Epidermal melanocyte (primary cell): ENCODE measurements around the gene PTPRE.

Experiments used
- DNase-seq: peaks from one replicate; pipeline ENCODE4 v3.0.0; 2011; ENCODE audit warnings: low spot score; ENCODE audit not compliant: insufficient read length

Gene PTPRE

GRCh38 chr10:127923646-127924045 lies 16.7 kb downstream of the PTPRE start:
- DNase-seq = no peak

- DNase-seq = no peak
Observed at GRCh38 chr10:127925471-127926207, 18.7 kb downstream of the PTPRE start.

GRCh38 chr10:127926455-127926854 lies 19.6 kb downstream of the PTPRE start:
- DNase-seq = no peak

GRCh38 chr10:127928021-127928806 lies 21.3 kb downstream of the PTPRE start:
- no peak for DNase-seq

- DNase-seq = no peak
Observed at GRCh38 chr10:127932521-127933270, 25.8 kb downstream of the PTPRE start.

- DNase-seq = no peak
Observed at GRCh38 chr10:127933271-127933670, 26.4 kb downstream of the PTPRE start.

GRCh38 chr10:127934383-127934782 lies 27.5 kb downstream of the PTPRE start:
- DNase-seq = no peak

GRCh38 chr10:127935071-127935561 lies 28.2 kb downstream of the PTPRE start:
- DNase-seq = no peak

GRCh38 chr10:127937069-127937468 lies 30.2 kb downstream of the PTPRE start:
- no peak for DNase-seq

GRCh38 chr10:127937915-127938463 lies 31.1 kb downstream of the PTPRE start:
- no peak for DNase-seq

- no peak for DNase-seq
Observed at GRCh38 chr10:127939786-127940330, 33.0 kb downstream of the PTPRE start.

GRCh38 chr10:127940866-127941640 lies 34.1 kb downstream of the PTPRE start:
- DNase-seq = no peak

- no peak for DNase-seq
Observed at GRCh38 chr10:127942811-127943210, 35.9 kb downstream of the PTPRE start.

- DNase-seq = no peak
Observed at GRCh38 chr10:127943336-127943910, 36.5 kb downstream of the PTPRE start.

- DNase-seq = no peak
Observed at GRCh38 chr10:127944256-127944655, 37.4 kb downstream of the PTPRE start.

- no peak for DNase-seq
Observed at GRCh38 chr10:127945341-127945758, 38.4 kb downstream of the PTPRE start.

GRCh38 chr10:127945948-127946711 lies 39.2 kb downstream of the PTPRE start:
- no peak for DNase-seq

GRCh38 chr10:127947211-127947610 lies 40.3 kb downstream of the PTPRE start:
- DNase-seq = no peak

GRCh38 chr10:127948791-127949190 lies 41.9 kb downstream of the PTPRE start:
- DNase-seq = no peak
